ENCODE data around the gene L3MBTL4.
"Not testable (repeated sequence)": the region's sequence is repeated elsewhere in the genome, so short reads cannot be mapped to it uniquely, and the experiment has no call there.

L3MBTL4 gene

DNA sequence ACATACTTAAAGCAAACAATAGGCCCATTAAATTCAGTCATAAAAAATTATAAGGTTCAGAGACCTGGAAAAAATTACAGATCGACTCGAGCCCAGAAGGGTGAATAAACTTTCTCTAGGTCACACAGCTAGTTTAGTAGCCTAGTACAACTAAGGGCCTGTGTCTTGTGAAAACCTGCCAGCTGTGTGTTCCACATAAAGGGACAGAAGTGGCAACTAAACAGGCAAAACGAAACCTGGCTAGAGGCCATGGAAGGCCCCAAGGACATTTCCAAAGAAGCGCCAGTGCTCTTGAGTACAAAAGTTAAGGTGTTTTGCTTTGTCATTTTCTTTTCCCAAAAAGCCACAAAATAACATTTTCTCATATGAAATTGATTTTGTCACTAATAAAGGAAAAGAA lies 164.9 kb downstream of the L3MBTL4 start:
- no peak for DNase-seq (ENCODE audit: low spot score)

DNA sequence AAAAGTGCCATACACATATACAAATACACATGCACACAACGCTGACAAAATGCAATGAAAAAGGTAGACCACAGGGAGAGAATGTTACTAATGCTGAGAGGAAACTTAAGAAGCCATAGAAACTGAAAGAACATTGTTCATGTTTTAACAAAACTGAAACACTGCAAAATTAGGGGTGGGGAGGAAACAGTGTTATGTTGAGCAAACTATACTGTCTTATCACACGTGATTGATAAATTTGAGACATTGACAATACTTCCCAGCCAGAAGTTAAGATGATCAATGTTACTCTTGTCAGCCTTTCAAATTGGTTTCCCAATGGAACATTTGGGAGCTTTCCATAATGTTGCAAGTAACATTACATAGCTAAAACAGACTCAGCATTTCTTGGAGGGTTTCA lies 165.5 kb downstream of the L3MBTL4 start:
- no peak for DNase-seq (ENCODE audit: low spot score)

DNA sequence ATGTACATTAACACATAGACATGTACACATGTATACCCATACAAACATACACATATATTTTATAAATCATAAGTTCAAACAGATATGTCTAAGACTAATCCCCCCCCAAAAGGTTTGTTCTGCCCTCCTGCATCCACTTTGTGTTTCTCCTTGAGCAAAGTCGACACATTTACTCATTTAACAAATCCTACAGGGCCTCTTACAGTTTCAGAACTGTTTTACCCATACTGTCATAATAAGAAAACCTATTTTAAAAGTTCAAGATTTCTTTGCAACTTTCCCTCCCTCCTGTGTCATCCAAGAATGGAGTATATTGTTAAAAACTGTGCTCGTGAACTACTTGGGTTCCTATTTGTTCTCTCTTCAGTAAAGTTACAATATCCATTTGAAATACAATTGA lies 166.7 kb downstream of the L3MBTL4 start:
- DNase-seq (ENCODE audit: low spot score) = no peak

DNA sequence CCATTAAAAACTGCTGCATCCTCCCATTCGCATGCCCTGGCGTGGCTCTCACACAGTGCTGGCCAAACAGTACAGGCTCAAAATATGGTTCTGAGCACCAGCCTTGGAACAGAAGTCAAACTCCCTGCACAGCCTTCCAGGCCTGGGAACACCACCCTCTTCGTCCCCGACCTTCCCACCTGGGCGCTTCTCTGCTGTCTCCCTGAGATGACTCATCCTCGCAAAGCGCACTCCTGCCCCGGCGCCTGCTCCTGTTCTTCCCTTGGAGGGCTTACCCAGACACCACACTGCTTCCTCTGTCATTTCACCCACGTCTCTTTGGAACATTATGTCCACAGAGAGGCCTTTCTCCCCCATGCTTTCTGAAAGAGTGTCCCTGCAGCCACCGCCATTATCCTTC lies 172.7 kb downstream of the L3MBTL4 start:
- DNase-seq (ENCODE audit: low spot score) = no peak

DNA sequence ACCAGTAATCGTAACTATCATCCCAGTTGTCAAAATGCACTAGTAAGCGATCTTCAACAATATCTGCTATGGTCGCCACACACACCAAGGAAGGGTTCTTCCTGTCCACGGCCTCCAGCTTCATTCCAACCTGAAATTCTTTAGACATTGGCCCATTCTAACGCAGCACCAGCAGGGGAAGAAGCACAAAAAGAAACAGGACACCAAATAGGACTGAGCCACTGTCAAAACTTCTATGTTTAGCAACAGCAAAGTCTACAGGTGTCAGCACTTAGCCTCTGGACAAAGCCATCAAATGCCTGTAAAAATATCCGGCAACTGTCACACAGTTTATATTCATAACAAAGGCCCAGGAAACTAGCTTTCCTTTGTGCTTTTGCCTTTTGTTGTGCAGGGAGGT lies 175.0 kb downstream of the L3MBTL4 start:
- DNase-seq (ENCODE audit: low spot score) = no peak

DNA sequence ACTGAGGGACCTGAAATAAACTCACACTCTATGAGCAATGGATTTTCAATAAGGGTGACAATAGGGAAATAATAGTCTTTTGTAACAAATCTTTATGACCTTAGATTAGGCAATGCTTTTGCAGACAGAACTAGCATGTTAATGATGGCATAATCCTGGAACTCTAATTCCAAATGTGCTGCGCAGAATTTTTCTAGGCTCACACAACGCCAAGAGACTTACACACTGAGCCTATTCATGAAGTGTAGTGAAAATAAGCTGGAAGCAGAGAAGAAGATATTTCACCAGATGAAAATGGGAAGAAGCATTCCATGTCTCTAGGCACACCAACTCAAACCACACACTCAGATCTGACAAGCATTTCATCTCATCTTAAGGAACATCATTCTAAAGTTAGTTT lies 178.5 kb downstream of the L3MBTL4 start:
- no peak for DNase-seq (ENCODE audit: low spot score)

DNA sequence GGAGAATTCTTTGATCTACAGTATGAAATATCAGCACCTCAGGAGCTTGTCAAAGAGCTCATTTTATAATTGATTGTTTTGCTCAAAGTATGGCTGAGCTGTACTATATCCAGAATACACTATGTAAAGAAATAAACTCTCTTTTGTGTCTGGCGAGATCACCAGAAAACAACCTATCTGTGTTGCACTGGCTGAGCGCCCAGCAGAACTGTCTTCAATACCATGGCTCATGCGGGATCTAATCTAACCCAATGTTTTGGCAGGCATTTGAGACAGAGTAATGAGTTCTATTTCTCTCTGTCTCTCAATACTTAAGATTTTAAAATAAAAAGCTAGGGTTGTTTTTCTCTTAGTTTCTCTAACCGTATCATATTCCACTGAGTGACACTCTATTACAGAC lies 192.4 kb downstream of the L3MBTL4 start:
- no peak for DNase-seq (ENCODE audit: low spot score)

DNA sequence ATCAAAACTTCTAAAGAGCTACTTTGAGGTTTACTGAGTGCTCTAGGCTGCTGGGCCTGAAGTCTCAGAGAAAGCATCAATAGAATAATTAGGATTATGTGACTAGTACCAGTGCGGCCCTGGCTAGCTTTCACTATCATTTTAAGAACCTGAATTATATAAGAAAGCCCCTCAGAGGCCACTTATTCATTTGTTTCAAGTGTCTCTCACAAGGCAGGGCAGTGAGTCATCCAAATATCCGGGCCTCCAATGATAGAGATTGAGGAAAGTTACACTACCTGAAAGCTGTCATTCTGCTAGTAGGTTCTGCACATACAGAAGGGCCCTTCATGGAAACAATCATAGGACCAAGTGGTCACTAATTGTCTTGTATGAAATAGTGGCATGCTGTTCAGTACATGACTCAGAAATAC lies 193.1 kb downstream of the L3MBTL4 start:
- no peak for DNase-seq (ENCODE audit: low spot score)

DNA sequence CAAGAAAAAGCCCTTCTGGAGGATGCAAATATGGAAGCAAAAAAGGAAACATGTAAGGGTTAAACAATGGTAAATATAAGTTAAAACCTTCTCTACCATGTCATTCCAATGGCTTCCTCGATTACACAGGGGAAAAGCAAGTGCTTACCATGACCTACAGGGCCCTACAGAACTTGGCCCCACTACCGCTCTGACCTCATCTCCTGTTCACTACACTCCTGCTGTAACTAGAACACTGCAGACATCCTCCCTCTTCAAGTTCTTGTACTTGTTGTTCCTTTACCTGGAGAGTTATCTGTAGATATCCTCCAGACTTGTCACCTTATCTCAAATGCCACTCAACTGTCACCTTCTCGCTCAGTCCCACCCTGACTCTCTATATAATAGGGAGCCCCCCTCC lies 194.6 kb downstream of the L3MBTL4 start:
- DNase-seq (ENCODE audit: low spot score) = no peak

DNA sequence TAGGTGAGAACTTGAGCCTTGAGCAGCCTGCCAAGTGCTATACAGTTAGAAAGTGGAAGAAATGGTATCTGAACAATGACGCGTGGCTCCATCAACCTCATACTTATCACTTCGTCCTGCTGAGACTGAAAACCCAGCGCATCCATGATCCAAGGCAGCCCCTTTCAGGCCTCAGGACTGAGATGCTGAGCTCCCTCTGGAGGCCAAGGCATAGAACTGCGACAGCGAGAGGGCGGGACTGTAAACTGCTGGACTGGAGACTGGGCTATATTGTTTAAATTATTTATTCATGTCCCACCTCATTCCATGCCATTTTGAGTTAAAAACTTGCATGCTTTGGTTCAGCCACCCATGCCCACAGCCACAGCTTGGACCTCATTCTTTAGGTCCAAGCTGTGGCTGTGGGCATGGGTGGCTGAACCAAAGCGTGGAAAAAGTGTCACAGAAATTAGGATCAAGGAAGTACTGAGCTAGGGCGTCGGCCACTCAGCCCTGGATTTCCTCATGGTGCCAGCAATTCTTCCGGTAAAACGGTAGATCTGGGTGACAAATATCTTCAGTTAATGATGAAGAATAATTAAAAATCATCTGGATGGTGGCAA lies 195.5 kb downstream of the L3MBTL4 start:
- DNase-seq (ENCODE audit: low spot score) = no peak

DNA sequence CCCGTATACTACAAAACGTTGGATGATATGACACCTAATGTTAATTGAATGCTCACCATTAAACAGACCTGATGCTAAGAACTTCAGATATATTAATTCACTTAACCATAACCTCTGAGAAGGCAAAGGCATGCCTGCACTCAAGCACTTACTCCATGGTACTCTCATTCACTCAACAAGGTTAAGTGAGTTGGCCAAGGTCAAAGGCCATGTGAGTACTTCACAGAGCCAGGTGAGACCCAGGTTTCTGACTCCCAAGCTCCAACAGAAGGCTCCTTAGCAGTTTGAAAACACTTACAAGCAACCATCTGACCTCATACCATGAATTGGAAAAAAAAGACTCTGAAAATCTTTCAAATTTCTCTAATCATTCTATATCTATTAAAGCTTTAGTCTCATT lies 198.8 kb downstream of the L3MBTL4 start:
- no peak for DNase-seq (ENCODE audit: low spot score)

DNA sequence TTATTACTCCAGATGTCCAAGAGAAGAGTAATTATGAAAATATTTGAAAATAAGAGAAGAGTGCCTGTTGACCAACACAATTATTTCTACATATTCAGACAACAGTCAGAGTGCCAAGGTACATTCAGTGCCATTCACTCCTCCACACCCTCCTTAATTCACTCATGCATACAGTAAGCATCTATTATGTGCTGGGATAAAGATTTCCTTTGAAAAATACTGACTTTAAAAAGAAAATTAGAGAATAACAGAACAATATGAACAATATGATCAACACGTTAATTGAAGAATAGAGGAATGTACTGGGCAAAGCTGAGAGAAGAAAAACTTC lies 203.6 kb downstream of the L3MBTL4 start:
- no peak for DNase-seq (ENCODE audit: low spot score)

DNA sequence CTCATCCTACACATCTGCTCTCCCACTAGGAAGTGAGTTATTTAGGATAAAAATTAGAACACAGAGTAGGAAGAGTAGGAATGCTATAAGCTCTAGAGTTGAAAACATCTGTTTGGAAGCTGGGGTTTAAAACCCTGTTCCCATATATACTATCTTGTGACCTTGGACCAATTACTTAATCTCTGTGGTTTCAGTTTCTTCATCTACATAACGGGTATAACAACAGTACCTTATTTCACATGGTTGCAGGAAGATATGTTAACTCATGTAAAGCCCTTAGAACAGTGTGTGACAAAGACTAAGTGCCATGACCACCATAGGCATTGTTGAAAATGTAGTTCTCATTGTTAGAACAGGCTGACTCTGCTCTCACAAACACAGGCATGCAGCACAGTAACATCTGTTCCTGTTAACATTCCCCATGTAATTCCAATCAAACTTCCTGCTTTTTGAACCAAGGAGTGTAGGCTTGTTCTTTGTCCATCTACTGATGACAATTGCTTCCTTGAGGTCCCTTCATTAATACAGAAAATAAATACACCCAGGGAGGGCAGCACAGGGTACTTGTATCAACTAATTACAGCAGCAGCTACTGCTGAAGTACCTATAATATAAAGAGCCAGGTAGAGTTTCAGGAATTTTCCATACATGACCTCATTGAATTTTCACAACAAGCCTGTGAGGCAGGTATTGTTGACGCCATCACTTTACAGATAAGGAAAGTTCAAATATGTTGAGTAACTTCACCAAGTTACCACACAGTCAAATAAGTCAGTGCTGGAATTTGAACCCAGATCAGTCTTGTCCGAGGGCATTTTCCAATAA lies 204.2 kb downstream of the L3MBTL4 start:
- DNase-seq (ENCODE audit: low spot score) = no peak

DNA sequence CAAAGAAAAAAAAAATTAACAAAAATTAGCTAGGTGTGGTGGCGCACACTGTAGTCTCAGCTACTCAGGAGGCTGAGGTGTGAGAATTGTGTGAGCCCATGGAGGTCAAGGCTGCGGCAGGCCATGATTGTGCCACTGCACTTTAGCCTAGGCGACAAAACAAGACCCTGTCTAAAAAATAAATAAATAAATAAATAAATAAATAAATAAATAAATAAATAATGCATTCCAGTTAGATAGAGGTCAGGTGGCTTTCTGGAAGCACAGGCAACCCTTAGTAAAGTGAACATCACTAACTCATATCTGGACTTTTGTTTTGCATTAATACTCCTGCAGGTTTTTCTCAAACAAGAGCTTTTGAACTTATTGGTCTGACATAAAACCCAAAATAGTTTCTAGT lies 206.8 kb downstream of the L3MBTL4 start:
- no peak for DNase-seq (ENCODE audit: low spot score)

DNA sequence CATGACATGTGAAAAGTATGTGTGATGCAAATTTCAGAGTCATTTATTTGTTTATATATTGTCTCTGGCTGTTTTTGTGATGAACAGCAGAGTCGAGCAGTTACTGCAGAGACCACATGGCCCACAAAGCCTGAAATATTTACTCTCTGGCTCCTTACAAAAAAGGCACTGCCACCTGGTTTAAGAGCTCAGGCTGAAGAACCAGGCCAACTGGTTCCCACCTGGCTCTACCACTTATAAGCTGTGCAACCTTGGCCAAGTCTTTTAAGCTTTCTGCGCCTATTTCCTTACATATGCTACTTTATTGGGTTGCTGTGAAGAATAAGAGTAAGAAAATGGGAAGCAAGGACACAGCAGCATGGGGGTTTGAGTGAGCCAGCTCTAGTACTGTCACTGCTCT lies 207.6 kb downstream of the L3MBTL4 start:
- DNase-seq (ENCODE audit: low spot score) = no peak

DNA sequence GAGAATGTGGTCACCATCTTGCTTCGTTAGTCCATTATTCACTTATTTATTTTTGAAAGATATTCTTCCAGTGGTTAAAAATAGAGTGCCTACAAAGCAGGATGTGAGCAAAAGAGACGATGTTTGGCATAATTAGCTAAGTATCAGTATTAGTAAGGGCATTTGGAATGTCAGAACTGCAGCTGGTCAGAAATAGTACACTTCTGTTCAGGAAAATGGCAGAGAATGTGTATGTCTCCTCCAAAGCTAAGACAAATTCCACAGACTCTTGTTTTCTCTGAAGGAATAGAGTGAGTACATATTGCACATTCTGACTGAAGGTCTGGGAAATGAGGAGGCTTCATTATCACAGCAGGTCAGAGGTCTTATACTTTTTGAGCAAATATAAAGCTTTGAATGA lies 209.0 kb downstream of the L3MBTL4 start:
- no peak for DNase-seq (ENCODE audit: low spot score)

DNA sequence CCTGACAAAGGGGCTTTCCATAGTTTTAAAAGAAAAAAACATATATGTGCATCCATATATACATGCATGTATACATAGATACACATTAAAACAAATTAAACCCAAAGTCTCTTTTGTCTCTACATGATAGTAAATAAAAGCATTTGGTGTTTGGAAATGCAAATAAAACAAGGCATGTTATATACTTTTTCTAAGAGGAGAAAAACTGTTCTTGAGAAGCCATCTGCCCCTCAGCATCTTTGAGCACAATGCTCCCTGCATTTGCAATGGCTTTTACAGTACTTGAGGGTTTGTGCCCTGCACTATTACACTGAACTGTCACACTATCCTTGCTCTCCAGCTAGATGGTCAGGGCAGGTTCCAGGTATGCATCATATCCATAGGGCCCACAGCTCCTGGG lies 210.2 kb downstream of the L3MBTL4 start:
- DNase-seq (ENCODE audit: low spot score) = no peak

DNA sequence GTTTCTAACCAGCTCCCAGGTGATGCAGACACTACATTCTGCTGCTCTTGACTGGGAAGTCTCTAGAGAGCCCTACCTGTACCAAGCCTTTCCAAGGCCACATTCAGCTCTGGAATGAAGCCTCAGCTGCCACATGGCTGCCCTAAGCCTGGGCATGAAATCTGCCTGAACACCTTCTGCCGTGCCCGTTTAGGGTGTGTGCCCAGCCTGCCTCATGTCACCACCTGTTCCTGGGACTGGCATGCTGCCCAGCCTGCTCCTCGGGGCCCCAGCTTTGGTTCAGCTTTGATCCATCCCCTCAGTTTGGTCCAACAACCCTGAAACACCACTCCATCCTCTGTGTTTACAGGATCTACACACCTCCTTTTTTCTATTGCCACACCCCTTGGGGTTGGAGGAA lies 210.9 kb downstream of the L3MBTL4 start:
- no peak for DNase-seq (ENCODE audit: low spot score)

DNA sequence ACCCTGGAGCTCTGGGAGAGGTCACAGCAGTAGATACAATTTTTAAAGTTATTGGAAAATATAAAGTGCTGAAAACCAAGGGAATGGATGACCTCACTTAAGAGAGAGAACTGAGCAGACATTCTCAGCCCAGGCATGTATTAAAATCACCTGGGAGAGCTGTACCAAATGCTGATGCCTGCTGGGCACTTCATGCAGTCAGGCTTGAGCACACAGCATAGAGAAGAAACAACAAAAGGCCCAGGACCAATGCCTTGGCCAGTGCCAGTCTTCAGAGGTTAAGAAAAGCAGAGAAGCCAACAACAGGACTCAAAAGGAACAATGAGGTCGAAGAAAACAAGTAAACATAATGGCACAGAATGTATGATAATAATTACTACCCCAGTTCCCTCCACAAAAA lies 211.8 kb downstream of the L3MBTL4 start:
- DNase-seq (ENCODE audit: low spot score) = no peak

DNA sequence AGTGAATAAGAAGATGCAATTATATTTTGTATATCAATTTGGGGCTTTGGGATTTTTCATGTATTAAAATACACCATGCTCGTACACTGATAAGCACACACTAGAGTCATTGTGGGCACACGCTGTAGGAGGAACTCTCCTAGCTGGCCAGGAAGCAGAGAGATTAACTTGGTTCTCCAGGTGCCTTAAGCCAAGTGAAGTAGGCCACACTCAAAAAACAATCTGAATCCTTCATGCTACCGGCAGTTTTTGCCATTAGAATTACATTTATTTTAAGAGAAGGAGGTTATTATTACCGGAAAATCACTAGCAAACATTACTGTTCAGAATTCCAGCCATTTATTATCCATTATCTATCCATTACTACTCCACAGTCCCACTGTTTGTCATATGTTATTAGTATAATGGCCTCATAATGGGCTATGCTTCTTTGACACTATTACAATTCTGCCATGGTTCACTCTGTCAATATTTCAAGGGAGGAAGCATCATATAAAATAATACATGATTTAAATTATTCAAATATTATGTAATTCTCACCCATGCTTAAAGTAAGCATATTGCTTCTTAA lies 214.4 kb downstream of the L3MBTL4 start:
- DNase-seq (ENCODE audit: low spot score) = no peak

DNA sequence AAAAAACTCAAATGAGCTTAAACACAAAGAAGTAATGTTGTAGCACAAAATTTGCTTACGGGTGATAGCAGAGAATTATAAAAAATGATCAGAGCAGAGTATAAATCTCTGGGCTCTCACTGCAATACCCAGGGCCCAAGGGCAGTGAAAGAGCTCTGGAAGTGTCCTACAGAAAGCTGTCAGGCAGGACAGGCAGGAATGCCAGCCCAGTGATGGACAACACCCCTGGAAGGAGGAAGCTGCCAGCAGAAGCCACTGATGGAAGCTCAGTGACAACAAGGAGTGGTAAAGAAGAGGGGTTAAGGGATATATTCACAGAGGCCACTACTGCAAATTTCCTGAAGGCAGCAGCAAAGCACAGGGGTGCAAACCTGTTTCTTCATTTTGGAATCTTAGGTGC lies 214.9 kb downstream of the L3MBTL4 start:
- DNase-seq (ENCODE audit: low spot score) = no peak

DNA sequence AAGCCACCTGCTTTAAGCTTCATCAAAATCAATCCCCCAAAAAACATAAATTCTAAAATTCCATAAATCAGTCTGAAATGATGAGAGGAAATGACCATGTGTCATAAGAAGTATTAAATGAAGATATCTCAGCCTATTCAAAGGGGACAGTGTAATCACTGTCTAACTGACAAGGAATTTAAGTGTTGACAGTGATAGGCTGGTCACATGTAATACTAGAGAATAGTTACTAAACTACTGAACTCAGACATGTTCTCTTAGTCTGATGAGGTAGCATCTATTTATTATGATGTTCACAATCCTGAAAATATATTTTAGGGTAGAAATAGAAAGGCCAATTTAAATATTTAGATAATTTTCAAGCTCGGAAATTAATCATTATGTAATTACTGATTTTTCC lies 216.1 kb downstream of the L3MBTL4 start:
- DNase-seq (ENCODE audit: low spot score) = no peak

DNA sequence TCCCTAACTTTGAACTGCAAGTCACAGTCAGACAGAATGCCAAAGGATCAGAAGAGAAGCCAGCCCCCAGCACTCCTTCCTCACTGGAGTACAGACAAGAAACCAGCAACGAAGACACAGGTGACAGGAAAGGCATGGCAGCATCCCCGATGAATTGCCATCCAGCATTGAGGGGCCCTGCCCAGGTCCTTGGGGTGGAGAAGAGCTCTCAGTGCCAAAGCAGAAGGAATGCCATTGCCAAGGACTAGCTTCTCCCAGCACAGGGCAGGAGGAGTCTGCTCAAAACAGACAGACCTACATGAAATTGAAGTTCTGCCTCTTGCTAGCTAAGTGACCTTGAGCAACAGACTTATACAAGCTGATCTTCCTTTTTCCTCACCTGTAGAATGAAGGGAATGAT lies 220.1 kb downstream of the L3MBTL4 start:
- no peak for DNase-seq (ENCODE audit: low spot score)

DNA sequence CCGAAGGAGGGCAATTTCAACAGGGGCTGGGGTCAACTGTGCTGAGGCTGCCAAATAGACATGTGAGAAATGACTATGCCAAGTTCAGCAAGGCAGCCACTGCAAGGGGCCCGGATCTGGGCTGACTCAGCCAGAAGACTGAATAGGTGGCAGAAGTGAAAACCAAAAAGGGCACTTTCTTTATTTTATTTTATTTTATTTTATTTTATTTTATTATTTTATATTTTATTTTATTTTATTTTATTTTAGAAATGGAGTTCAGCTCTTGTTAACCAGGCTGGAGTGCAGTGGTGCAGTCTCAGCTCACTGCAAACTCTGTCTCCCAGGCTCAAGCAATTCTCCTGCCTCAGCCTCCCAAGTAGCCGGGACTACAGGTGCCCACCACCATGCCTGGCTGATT lies 228.9 kb downstream of the L3MBTL4 start:
- not testable (repeated sequence) for DNase-seq (ENCODE audit: low spot score)
